Mononuclear cell (primary cell): ENCODE measurements around the gene WWOX. TPM values are rescaled to one million over a fixed set of nuclear protein-coding genes. Genes with fewer than 3 reads are reported as not detected.
"Not testable (repeated sequence)": the region's sequence is repeated elsewhere in the genome, so short reads cannot be mapped to it uniquely, and the experiment has no call there.

Experiments
- H3K27me3 ChIP-seq: 2 replicates; pipeline ENCODE4 v1.6.0; 2011; ENCODE audit warnings: low read length, control low read depth; ENCODE audit not compliant: insufficient read depth
- H3K4me1 ChIP-seq: 2 replicates; pipeline ENCODE4 v1.5.1; 2011; ENCODE audit warnings: mild to moderate bottlenecking, low read length, control low read depth; ENCODE audit not compliant: insufficient read depth
- H3K4me3 ChIP-seq: 2 replicates; pipeline ENCODE4 v1.5.1; 2011; ENCODE audit warnings: mild to moderate bottlenecking, low read length, moderate library complexity
- H3K9me3 ChIP-seq: 2 replicates; pipeline ENCODE4 v1.5.1; 2011; ENCODE audit warnings: low read depth, mild to moderate bottlenecking, control low read depth, low read length
- total RNA-seq: library from RNA; depleted of rRNA; stranded (reverse); fragments of >200 nt; gene quantifications from one replicate; pipeline ENCODE4 v1.2.3, GENCODE V29; 2012

WWOX gene
- total RNA-seq, 1 donor, result 22.7 TPM

DNA sequence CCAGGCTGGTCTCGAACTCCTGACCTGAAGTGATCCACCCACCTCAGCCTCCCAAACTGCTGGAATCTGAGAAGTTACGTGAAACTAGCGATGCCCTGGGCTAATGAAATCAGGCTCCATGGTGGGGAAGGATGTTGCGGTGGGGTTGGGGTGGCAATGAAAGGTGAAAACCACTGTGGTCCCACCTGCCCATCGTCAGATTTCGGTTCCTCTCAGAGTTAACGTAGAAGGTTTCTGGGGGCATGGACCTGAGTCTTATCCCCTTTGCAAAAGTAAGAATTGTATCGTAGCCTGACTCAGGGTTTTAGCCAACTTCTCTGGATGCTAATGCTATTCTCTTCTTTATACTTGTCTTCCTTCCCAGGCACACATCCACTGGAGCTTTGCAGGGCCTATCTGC is 402.3 kb downstream of the WWOX start:
- no peaks in the 10 kb centered on the region for H3K4me1 ChIP-seq
- H3K9me3 ChIP-seq, result no peaks in the 10 kb centered on the region
- H3K4me3 ChIP-seq, result no peak overlapping the region
- H3K27me3 ChIP-seq, result no peaks in the 10 kb centered on the region

DNA sequence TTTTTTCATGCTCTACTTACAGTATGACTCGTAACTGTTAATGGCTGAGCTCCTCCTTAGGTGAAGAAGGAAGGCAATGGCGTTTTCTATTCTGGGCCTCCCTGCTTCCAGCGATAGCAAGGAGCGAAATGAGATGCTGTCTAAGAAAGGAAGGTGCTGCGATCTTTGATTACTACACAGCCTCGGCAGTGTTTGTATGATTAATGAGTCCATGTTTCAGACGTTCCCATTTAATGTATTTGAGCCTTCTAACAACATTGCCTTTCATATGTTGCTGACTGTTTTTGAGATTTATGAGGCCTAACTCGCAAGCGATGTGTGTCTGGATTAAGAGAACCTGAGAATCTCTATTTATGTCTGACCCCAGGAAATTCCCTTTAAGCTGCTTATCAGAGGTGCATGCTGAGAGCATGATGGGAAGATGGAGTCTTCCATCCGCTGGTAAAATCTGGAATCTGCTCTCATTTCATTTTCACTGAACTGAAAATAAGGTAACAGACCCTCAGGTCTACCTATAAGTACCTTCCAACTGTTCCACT is 403.4 kb downstream of the WWOX start:
- Histone ChIP-seq H3K9me3 (no peaks in the 10 kb centered on the region), H3K4me3 (no peak overlapping the region), H3K4me1 (no peaks in the 10 kb centered on the region), H3K27me3 (no peaks in the 10 kb centered on the region)

DNA sequence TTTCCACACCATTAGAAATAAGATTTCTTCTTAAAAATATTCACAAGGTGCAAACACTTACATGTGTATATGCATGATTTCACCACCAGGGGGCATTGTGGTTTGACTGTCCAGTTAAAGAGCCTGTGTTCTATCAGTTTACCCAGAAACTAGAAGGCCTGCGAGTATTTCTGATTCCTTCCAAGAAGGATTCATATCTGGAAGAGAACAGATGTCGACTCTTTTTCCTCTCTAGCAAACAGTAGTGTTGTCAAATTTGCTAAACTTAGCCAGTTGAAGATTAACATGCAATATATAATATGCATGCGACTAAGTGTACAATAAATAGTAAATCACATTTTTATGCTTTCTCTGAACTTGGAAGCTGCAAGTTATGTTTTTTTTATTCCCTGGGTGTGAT is 404.1 kb downstream of the WWOX start:
- no peaks in the 10 kb centered on the region for H3K9me3 ChIP-seq
- no peak overlapping the region for H3K4me3 ChIP-seq
- H3K4me1 ChIP-seq, result no peaks in the 10 kb centered on the region
- no peaks in the 10 kb centered on the region for H3K27me3 ChIP-seq

DNA sequence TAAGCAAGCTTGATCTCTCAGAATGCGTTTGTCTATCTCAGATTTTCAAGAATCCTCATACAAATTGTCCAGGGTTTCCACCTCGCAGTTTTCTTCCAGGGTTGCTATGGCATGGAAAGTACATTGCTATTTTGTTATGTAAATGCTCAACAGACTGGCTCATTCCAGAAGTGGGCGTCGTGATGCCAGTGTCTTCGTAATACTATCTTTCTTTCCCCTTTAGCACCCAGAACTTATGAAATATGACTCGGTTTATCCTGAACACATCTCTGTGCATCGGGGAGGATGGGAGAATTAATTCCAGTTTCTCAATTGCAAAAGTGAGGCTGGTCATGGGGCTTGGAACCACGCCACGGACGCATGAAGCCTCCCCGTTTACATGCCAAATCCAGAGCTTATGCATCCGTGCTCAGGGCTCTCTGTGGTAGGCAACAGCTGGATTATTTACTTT is 405.0 kb downstream of the WWOX start:
- Histone ChIP-seq H3K4me3 (no peak overlapping the region), H3K9me3 (no peaks in the 10 kb centered on the region), H3K27me3 (no peaks in the 10 kb centered on the region), H3K4me1 (no peaks in the 10 kb centered on the region)

DNA sequence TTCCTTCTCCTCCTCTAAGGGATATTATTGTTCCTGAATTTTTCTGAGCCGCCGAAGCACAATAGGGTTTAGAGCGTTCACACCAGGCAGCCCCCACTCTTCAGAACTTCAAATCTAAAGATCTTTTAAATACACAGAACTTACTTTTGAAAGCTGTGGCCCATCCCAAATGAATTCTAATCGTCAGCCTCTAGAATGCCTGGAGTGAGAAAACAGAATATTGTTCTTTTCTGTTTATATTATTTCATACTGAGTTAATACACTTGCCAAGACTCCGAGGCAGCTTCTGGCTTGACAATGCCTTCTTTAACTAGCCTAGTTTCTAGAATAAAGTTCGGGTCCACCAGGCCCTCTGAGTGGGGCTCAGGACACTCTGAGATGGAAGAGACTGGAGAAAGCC is 405.6 kb downstream of the WWOX start:
- no peaks in the 10 kb centered on the region for H3K4me1 ChIP-seq
- no peaks in the 10 kb centered on the region for H3K9me3 ChIP-seq
- no peaks in the 10 kb centered on the region for H3K27me3 ChIP-seq
- H3K4me3 ChIP-seq, result no peak overlapping the region

DNA sequence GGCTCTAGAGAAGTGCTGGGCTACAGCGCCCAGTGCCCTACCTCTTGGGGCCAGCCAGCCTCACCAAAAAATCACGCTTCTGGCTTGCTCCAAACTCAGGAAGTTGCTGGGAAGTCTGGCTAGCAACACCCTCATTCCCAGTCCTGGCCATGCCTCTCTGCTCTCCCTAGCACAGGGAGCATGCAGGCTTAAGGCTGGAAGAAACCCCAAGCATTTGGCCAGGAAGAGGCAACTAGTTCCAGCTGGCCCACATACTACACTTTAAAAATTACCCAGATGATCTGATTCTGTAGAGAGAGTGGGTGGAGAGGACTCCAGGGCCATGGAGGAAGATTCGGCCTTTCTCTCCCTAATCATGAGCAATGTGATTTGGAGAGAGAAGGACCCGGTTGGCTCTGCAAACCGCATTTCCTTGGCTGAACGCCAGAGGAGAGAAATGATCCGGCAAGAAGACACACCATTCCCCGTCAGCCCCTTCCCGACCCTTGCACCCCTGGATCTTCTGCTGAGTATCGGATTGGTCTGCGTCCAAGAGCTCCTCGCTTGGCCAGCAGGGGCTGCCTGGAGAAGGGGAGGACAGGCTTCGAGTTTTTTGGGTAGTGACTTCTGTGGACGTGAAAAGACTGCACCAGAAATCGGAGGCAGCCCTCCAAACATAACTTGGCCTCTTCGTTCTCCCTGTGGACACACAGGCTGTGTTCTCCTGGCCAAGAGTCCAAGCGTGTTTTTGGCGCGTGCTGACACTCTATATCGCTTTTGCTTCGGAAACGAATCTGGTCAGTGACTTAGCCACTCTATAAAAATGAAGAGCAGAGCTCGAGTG is 406.3 kb downstream of the WWOX start:
- H3K4me3 ChIP-seq, result no peak overlapping the region
- H3K4me1 ChIP-seq, result no peaks in the 10 kb centered on the region
- no peaks in the 10 kb centered on the region for H3K9me3 ChIP-seq
- H3K27me3 ChIP-seq, result no peaks in the 10 kb centered on the region

DNA sequence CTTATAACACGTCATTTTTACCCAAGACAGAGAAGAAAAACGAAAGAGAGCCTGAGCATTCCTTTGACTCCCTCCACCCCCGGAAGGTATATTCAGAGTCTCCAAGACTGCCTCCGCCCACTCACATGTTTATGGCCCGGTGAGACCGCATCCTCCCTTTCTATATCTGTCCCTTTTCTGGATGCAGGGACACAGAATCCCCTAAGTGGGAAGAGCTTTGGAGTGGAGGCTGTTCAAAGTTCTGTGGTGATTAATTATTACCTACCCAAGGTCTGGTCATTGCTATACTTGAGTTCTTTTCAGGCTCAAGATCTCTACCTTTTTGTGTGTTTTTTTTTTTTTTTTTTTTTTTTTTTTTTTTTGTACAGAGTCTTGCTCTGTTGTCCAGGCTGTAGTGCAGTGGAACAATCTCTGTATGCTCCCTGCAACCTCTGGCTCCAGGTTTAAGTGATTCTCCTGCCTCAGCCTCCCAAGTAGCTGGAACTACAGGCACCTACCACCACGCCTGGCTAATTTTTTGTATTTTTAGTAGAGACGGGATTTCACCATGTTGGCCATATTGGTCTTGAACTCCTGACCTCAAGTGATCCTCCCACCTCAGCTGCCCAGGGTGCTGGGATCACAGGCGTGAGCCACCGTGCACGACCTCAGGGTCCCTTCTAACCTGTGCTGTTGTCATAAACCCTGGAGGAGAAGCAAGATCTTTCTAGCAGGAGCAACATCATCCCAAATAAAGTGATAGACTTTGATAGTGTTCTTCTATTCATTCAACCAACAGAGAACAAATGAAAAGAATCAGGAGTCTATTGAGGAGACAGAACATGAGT is 407.1 kb downstream of the WWOX start:
- no peaks in the 10 kb centered on the region for H3K9me3 ChIP-seq
- no peak overlapping the region for H3K4me3 ChIP-seq
- no peaks in the 10 kb centered on the region for H3K27me3 ChIP-seq
- no peaks in the 10 kb centered on the region for H3K4me1 ChIP-seq

DNA sequence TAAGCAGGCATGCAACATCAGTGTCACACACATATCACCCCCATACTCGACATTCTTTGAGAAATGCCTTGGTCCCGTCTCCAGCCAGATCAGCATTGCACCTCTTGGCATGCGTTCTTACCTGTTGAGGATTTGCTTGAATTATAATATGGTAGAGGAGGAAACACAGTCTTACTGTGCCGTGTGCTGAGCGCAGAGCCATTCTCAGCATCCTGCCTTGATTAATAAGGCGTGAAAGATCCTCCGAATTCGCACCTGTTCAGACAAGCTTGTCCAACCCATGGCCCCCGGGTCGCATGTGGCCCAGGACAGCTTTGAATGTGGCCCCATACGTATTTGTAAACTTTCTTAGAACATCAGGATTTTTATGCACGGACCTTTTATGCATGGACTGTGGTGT is 408.1 kb downstream of the WWOX start:
- Histone ChIP-seq H3K4me3 (no peak overlapping the region), H3K4me1 (no peaks in the 10 kb centered on the region), H3K9me3 (no peaks in the 10 kb centered on the region), H3K27me3 (no peaks in the 10 kb centered on the region)

DNA sequence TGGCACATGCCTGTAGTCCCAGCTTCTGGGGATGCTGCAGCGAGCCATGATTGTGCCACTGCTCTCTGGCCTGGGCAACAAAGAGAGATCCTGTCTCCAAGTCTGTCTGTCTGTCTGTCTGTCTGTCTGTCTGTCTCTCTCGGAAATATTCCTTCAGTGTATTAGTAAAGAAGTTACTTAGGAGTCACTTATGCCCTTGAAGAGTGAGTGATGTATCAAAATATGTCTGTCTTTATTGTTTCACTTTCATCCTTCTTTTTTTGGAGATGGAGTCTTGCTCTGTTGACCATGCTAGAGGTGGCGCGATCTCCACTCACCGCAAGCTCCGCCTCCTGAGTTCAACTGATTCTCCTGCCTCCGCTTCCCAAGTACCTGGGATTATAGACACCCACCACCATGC is 410.5 kb downstream of the WWOX start:
- H3K27me3 ChIP-seq, result no peaks in the 10 kb centered on the region
- H3K4me3 ChIP-seq, result no peak overlapping the region
- peaks cover 3% of the 10 kb centered on the region for H3K4me1 ChIP-seq
- no peaks in the 10 kb centered on the region for H3K9me3 ChIP-seq

DNA sequence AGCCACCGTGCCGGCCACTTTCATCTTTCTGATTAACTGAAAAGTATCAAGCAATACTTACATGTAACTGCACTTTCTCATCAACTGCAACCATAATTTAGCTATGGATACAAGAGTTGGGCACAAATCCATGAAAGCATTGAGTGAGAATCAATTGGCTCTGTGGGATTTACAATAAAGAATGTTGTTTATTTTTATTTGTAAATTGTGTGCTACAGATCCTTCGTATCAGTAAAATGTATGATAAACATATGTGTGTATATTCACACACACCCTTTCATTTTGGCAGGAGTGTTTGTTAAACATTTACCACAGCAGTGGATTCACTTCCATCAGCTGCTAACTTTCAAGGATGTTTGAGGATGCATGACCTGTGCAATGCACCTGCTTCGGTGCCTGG is 411.0 kb downstream of the WWOX start:
- no peak overlapping the region for H3K4me3 ChIP-seq
- H3K9me3 ChIP-seq, result no peaks in the 10 kb centered on the region
- H3K27me3 ChIP-seq, result no peaks in the 10 kb centered on the region
- peaks cover 3% of the 10 kb centered on the region for H3K4me1 ChIP-seq

DNA sequence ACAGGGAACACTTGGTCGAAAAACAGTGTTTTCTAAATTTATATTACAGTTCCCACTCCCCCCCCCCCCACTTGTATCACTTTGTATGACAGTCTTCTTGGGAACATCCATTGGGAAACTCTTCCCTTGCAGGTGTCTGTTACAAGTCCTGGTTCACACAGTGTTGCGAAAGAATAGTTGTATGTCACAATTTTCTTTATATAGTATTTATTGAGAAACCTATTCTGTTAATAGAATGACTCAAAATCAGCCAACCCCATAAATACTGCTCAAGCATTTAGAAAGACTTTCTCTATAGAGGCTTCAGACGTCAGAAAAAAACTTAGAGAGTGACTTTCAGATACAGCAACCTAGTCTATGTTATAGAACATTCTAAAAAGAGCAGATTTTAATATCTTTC is 414.4 kb downstream of the WWOX start:
- no peak overlapping the region for H3K4me3 ChIP-seq
- H3K9me3 ChIP-seq, result no peaks in the 10 kb centered on the region
- H3K27me3 ChIP-seq, result no peaks in the 10 kb centered on the region
- H3K4me1 ChIP-seq, result peaks cover 3% of the 10 kb centered on the region

DNA sequence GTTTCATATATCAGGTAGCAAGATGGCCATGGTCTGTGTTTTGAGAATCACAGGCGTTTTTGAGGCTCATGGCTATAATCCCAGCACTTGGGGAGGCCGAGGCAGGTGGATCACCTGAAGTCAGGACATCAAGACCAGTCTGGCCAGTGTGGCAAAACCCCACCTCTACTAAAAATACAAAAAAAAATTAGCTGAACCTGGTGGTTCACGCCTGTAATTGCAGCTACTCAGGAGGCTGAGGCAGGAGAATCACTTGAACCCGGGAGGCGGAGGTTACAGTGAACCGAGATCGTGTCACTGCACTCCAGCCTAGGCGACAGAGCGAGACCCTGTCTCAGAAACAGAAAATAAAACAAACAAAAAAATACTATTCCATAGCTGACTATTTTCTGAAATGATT is 415.4 kb downstream of the WWOX start:
- not testable (repeated sequence) for H3K4me1 ChIP-seq, H3K9me3 ChIP-seq, H3K27me3 ChIP-seq, H3K4me3 ChIP-seq

DNA sequence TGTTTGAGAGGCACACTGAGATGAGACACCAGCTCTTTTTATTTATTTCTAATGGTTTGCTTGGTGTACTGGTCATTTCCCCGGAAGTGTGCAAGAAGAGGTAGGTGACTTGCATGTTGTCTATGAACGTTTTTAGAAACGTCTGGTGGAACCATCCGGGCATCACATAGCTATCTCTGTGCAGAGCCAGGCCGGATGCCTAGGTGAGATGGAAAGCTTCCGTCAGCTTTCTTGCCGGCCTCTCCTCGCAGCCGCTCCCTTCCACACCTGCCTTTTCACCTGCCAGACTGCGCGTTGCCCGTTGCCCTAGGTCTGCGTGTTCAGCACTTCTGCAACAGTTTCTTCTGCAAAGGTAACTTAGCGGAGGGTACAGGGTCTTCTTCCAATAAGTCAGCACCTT is 416.0 kb downstream of the WWOX start:
- Histone ChIP-seq H3K9me3 (no peaks in the 10 kb centered on the region), H3K4me1 (peaks cover 3% of the 10 kb centered on the region), H3K4me3 (no peak overlapping the region), H3K27me3 (no peaks in the 10 kb centered on the region)

DNA sequence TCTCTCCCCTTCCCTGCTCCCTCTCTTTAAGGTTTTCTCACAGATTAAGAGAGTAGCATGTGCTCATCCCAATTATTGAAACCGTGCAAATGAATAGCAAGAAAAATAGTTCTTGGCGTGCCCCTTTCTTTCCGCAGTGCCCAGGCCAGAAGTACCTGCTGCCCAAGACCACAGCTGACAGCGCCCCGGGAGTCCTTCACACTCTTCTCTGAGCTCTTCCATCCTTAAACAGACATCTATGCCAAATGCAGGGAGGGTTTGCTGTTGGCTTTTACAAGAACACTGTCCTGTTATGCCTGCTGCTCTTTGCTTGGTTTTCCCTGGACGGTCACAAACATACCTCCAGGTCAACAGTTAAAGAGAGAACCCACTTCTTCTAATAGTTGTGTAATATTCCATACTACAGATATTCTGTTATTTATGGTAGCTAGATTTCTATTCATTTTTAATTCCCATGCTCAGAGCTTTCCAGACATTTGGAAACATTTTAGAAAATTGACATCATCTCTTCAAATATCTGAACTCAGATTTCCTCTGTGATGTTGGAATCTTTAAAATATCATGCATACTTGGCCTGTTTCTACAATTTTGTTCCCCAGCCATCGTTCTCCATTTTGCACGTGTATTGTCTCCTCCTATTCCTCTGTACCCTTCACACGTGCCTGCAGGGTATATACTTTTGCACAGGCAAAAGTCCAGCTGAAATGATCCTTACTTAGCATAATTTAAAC is 416.7 kb downstream of the WWOX start:
- H3K9me3 ChIP-seq, result no peaks in the 10 kb centered on the region
- H3K4me3 ChIP-seq, result no peak overlapping the region
- peaks cover 3% of the 10 kb centered on the region for H3K4me1 ChIP-seq
- H3K27me3 ChIP-seq, result no peaks in the 10 kb centered on the region

DNA sequence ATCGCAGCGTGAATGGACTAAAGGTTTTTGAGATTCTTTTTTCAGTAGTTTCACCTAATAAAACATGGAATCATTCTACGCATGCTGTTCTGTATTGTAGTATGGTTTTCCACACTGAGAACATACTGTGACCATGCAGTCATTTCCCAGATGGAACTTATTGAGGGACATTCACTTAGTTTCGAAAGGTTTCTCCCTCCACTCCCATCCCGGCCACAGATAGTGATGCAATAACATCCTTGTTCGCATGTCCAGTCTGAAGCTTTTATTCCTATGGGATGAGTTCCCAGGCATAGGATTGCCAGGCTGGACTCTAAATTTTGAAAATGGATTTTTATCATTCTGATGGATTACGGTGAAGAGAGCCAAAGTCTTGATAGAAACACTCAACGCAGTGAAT is 420.4 kb downstream of the WWOX start:
- Histone ChIP-seq H3K4me1 (peaks cover 3% of the 10 kb centered on the region), H3K9me3 (no peaks in the 10 kb centered on the region), H3K4me3 (no peak overlapping the region), H3K27me3 (no peaks in the 10 kb centered on the region)
